AG04449 (cell line): Measurements from ENCODE around the gene SLC17A7.

ENCODE experiments used
- CTCF ChIA-PET: fragments of 350-600 bp; formaldehyde crosslinking; extraction: SDS; loops from one replicate; lab custom pipeline; 2021; ENCODE audit warnings: antibody characterized with exemption; lab: Yijun Ruan, JAX
- POLR2A ChIA-PET: fragments of 400-600, 350-600 bp; formaldehyde crosslinking; extraction: SDS; loops from one replicate; lab custom pipeline; 2020; ENCODE audit warnings: antibody characterized with exemption, inconsistent platforms; lab: Yijun Ruan, JAX
- DNase-seq: peaks from one replicate; pipeline ENCODE4 v3.0.0-alpha.2; 2010; ENCODE audit warnings: low read depth, low spot score
- H3K4me3 ChIP-seq: 2 replicates; pipeline ENCODE4 v1.5.1; 2011; ENCODE audit warnings: low read depth, mild to moderate bottlenecking, control low read depth, low read length
- CTCF ChIP-seq: IDR thresholded peaks from one replicate; pipeline ENCODE4 v1.5.1; 2011; ENCODE audit warnings: mild to moderate bottlenecking, moderate library complexity, low read length, control low read depth, inconsistent platforms; ENCODE audit not compliant: insufficient read depth; ENCODE audit errors: missing control alignments

SLC17A7 gene

DNA sequence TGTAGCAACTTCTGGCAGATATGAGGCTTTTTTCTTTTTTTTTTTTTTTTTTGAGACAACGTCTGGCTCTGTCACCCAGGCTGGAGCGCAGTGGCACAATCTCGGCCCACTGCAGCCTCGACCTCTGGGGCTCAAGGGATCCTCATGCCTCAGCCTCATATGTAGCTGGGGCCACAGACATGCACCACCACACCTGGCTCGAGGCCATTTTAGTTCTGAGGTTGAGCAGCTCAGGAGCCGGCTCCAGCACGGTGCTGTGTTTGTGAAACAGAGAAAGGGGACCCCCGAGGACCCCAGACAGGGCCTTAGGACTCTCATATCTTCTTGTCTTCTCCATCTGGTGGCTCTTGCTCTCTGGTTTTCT is 29.3 kb upstream of the SLC17A7 start:
- TF ChIP-seq CTCF = no peak
- CTCF ChIA-PET = interaction anchor here (1.1 to 3.6 kb wide), 2 partner anchors 12 to 18 kb away, joined by 3 to 33 read pairs; no protein-coding TSS in a partner anchor
- H3K4me3 ChIP-seq = no peak overlapping the region
- DNase-seq = no peak
- POLR2A ChIA-PET = interaction anchor here (0.6 kb wide), 1 partner anchor 110 kb away, joined by 3 read pairs; no protein-coding TSS in a partner anchor

- no peak overlapping the region for H3K4me3 ChIP-seq
- ChIA-PET POLR2A (interaction anchor here (0.6 to 0.9 kb wide), 2 partner anchors 19 to 111 kb away, joined by 3 read pairs; no protein-coding TSS in a partner anchor), CTCF (interaction anchor here (1.1 to 1.7 kb wide), 2 partner anchors 9 to 18 kb away, joined by 3 to 5 read pairs; no protein-coding TSS in a partner anchor)
- DNase-seq = no peak
- TF ChIP-seq CTCF = no peak
Observed at GRCh38 chr19:49469828-49470614, 28.7 kb upstream of the SLC17A7 start.

- CTCF ChIA-PET = interaction anchor here (1.5 to 1.7 kb wide), 2 partner anchors 10 to 101 kb away, joined by 3 to 5 read pairs; no protein-coding TSS in a partner anchor
Observed at GRCh38 chr19:49468746-49469447, 27.6 kb upstream of the SLC17A7 start.

DNA sequence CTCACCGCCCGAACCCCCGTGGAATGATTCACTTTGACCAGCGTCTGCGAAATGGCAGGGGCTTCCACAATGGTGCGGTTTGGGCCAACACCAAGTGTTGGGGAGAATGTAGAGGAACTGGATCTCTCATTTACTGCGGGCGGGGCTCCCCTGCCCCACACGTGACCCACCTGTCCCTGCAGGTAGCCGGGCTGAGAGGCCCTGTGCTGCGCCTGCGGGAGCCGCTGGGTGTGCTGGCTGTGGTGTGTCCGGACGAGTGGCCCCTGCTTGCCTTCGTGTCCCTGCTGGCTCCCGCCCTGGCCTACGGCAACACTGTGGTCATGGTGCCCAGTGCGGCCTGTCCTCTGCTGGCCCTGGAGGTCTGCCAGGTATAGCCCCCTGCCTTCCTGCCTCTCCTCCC is 26.9 kb upstream of the SLC17A7 start:
- no peak overlapping the region for H3K4me3 ChIP-seq
- ChIA-PET CTCF (interaction anchor here (1.5 to 1.7 kb wide), 2 partner anchors 11 to 102 kb away, joined by 3 to 5 read pairs; no protein-coding TSS in a partner anchor), POLR2A (no interaction called here)
- no peak for DNase-seq
- no peak for TF ChIP-seq CTCF

More at GRCh38 chr19:49468746-49469447, 27.6 kb upstream of the SLC17A7 start:
- no peak for DNase-seq
- no peak for TF ChIP-seq CTCF
- H3K4me3 ChIP-seq = no peak overlapping the region
- POLR2A ChIA-PET = interaction anchor here (0.9 kb wide), 1 partner anchor 20 kb away, joined by 3 read pairs; no protein-coding TSS in a partner anchor

DNA sequence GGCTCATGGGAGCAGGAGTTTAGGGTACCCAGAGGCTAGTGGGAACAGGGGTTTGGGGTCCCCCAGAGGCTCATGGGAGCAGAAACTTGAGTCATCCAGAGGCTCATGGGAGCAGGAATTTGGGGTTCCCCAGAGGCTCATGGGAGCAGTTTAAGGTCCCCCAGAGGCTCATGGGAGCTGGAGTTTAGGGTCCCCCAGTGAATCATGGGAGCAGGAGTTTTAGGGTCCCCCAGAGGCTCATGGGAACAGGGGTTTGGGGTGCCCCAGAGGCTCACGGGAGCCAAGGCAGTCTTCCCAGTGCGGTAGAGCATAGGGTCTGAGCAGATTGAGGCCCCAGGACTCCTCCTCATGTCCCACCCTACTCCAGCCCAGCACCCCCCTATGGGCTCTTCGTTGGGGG is 24.0 kb upstream of the SLC17A7 start:
- no peak for TF ChIP-seq CTCF
- CTCF ChIA-PET = interaction anchor here (0.9 to 2.8 kb wide), 4 partner anchors 8 to 105 kb away, joined by 3 to 22 read pairs (median 6); partner anchors contain the start of gene FLT3LG
- DNase-seq = no peak
- no peak overlapping the region for H3K4me3 ChIP-seq
- POLR2A ChIA-PET = no interaction called here
